Astrocyte of the cerebellum (primary cell): Measurements from ENCODE around the gene ALDH1L1.

Experiments used
- DNase-seq: peaks from one replicate; pipeline ENCODE4 v3.0.0-alpha.2; 2011; ENCODE audit warnings: low read depth
- H3K4me3 ChIP-seq: 2 replicates; pipeline ENCODE4 v1.5.1; 2011; ENCODE audit warnings: mild to moderate bottlenecking, low read depth, low read length, moderate library complexity
- in situ Hi-C: cut with HindIII; loops from 2 replicates; pipeline ENCODE4 v1.10.0; 2017; ENCODE audit warnings: low sequenced_read_pairs
- TF ChIP-seq, protein P1 (sequence below): IDR thresholded peaks from 2 replicates; pipeline ENCODE4 v1.5.1; 2012; ENCODE audit warnings: low read length, low read depth, moderate library complexity, mild to moderate bottlenecking; ENCODE audit errors: missing control alignments

ALDH1L1 gene

DNA sequence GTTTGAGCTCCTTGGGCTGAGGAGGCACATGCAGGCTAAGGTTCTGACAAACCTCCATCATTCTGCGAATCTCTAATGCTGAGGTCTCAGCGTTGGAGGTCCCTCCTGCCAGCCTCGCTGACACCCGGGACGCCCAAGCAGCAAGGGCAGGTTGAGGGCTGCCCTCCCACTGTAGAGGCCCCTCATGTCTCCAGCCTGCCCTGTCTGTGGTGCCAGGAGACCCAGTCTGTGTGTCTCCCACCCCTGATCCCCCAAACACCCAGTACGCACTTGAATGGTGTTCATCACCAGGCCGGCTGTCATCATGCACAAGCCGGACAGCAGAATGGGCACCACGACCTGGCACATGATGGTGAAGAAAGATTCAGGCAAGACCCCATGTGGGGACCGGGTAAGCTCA lies 124.3 kb downstream of the ALDH1L1 start:
- TF ChIP-seq, protein P1, sequence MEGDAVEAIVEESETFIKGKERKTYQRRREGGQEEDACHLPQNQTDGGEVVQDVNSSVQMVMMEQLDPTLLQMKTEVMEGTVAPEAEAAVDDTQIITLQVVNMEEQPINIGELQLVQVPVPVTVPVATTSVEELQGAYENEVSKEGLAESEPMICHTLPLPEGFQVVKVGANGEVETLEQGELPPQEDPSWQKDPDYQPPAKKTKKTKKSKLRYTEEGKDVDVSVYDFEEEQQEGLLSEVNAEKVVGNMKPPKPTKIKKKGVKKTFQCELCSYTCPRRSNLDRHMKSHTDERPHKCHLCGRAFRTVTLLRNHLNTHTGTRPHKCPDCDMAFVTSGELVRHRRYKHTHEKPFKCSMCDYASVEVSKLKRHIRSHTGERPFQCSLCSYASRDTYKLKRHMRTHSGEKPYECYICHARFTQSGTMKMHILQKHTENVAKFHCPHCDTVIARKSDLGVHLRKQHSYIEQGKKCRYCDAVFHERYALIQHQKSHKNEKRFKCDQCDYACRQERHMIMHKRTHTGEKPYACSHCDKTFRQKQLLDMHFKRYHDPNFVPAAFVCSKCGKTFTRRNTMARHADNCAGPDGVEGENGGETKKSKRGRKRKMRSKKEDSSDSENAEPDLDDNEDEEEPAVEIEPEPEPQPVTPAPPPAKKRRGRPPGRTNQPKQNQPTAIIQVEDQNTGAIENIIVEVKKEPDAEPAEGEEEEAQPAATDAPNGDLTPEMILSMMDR: no peak
- in situ Hi-C loops: no loop called here
- no peak overlapping the region for H3K4me3 ChIP-seq
- DNase-seq: no peak

DNA sequence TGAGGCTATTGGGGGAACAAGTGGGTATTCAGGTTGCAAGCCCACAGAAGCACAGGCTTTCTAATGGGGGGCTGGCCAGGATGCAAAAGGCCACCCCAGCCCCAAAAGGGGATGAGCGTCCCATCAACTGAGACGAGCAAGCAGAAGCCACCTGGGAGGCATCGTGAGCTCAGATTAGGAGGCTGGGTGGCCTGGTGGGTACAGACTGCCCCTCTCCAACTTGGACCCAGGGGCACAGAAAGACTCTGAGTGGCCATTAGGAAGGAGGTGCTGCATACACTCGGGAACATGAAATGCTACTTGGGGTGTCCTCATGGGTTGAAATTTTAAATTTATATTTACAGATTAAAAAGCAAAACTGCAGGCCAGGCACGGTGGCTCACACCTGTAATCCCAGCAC lies 125.5 kb downstream of the ALDH1L1 start:
- in situ Hi-C loops: no loop called here
- TF ChIP-seq, protein P1: no peak
- H3K4me3 ChIP-seq: no peak overlapping the region
- DNase-seq: no peak

DNA sequence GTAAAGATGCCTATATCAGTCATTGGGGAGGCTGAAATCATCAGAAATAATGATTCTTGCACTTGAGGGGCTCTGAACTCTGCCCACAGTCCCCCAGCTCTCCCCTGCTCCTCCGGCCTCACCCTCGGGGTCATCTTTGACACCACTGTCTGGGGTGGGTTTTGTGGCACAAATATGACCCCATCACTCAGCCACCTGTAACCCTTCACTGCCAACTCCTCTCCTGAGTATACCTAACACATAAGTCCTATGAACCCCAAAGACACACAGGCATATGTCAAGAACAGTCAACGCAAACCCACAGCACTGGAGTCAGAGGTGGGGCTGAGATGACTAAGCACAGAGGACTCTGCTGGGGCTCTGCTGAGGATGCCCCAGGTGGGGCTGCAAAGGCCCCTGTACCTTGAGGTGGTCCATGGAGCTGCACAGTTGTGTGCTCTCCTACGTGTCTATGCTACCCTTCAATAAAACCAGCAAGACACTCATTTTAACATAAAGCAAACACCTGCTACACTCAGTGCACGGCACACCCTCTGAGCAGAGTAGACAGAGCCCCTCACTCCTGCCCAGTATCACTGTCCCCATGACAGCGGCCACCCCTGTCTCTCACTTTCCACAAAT lies 126.3 kb downstream of the ALDH1L1 start:
- TF ChIP-seq, protein P1: no peak
- in situ Hi-C loops: no loop called here
- H3K4me3 ChIP-seq: no peak overlapping the region
- DNase-seq: no peak
